Hepatocyte (in vitro differentiated cells): ENCODE data around the gene NLRC3.

Experiments
- EZH2 ChIP-seq: fragments of 200-600 bp; sonication (generic); IDR thresholded peaks from 2 replicates; pipeline ENCODE4 v1.6.1; 2016; ENCODE audit warnings: antibody characterized with exemption, mild to moderate bottlenecking, borderline replicate concordance
- EZH2phosphoT487 ChIP-seq: fragments of 200-600 bp; sonication (generic); IDR thresholded peaks from one replicate; pipeline ENCODE4 v1.6.1; 2018; ENCODE audit warnings: antibody characterized with exemption, mild to moderate bottlenecking, low read depth, moderate library complexity; ENCODE audit not compliant: unreplicated experiment, severe bottlenecking
- TF ChIP-seq, protein P1 (sequence below): fragments of 200-600 bp; sonication (generic); IDR thresholded peaks from 2 replicates; pipeline ENCODE4 v1.5.1; 2016; ENCODE audit warnings: antibody characterized with exemption, mild to moderate bottlenecking; ENCODE audit not compliant: poor library complexity

DNA sequence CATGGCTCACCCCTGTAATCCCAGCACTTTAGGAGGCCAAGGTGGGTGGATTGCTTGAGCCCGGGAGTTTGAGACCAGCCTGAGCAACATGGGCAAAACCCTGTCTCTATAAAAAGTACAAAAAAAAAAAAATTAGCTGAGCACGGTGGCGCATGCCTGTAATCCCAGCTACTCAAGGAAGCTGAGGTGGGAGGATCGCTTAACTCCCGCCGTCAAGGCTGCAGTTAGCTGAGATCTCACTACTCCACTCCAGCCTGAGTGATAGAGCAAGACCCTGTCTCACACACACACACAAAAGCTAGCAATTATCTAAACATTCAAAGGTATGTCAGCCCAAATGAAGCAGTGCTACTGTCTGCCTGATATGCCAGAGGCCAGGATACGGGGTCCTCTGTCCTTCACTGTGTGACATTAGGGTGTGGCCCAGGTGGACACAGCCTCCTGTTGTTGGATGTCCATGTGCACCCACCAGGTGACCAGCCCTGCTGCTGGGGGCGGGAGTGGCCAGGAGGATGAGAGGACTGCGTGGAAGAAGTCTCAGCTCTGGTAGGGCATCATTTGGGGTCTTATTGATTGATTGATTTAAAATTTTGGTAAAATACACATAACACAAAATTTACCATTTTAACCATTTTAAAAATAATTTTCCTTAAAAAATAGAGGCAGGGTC, 3.9 kb downstream of the NLRC3 start:
- TF ChIP-seq, protein P1, sequence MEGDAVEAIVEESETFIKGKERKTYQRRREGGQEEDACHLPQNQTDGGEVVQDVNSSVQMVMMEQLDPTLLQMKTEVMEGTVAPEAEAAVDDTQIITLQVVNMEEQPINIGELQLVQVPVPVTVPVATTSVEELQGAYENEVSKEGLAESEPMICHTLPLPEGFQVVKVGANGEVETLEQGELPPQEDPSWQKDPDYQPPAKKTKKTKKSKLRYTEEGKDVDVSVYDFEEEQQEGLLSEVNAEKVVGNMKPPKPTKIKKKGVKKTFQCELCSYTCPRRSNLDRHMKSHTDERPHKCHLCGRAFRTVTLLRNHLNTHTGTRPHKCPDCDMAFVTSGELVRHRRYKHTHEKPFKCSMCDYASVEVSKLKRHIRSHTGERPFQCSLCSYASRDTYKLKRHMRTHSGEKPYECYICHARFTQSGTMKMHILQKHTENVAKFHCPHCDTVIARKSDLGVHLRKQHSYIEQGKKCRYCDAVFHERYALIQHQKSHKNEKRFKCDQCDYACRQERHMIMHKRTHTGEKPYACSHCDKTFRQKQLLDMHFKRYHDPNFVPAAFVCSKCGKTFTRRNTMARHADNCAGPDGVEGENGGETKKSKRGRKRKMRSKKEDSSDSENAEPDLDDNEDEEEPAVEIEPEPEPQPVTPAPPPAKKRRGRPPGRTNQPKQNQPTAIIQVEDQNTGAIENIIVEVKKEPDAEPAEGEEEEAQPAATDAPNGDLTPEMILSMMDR = no peak
- TF ChIP-seq EZH2 = no peak
- TF ChIP-seq EZH2phosphoT487 = no peak
